ENCODE measurements around the gene KDM7A.

KDM7A gene

DNA sequence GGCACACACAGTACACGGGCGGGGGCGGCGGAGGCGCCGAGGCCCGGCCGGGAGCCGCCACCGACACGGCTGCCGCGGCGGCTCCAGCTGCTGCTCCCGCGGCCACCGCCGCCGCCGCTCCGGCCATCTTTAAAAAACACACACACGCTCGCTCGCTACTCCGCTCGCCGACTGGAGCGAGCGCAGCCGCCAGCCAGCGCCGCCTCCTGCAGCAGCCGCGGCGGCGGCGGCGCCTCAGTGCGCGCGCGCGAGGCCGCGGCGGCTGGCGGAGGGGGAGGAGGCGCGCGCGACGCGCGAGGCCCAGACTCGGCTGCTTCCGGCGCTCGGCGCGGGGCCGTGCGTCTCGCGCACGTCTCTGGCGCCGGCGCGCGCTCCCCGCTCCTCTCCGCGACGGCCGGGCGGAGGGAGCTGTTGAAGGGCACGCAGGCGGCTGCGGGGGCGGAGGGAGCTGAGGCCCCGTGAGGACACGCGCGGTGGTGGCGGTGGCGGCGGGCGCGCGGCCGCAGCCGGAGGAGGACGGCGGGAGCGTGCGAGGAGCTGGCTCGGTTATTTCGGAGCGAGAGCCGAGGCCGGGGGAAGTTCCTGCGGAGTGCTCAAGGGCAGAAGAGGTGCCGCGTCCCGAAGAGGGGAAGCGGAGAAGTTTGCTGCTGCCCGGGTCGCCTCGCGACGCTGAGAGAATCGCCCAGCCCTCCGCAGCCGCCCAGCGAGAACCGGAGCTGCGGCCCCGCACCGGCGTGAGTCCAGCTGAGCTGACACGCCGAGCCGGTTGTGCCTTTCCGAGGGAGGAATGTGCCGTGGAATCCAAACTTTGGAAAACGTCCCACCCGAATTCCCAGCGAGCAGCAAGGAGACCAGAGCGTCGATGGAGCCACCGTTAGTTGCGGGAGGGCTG, at the start of gene KDM7A:
KDM7A (minus strand) TSS at position 173 of the 892 bp plus-strand sequence; CDS start at position 127, 46 bp downstream.
- H3K9ac ChIP-seq (ENCODE audit: low read depth, low read length): peak within 1 kb of the TSS; percentile 68; the same call in 1 of the 2 replicates
- H3K27ac ChIP-seq (ENCODE audit: low read depth, low read length): peak within 1 kb of the TSS; percentile 82
- no peaks in the 10 kb centered on the region for H3K36me3 ChIP-seq (ENCODE audit: control insufficient read depth, insufficient read depth, low read length)
- no peaks in the 10 kb centered on the region for H3K9me3 ChIP-seq (ENCODE audit: control insufficient read depth, insufficient read depth, low read length)
- peak within 1 kb of the TSS; percentile 80 for H3K4me3 ChIP-seq (ENCODE audit: low read depth, low read length)
- peaks cover 6% of the 10 kb centered on the region; the same call in 1 of the 2 replicates for H3K4me1 ChIP-seq (ENCODE audit: control insufficient read depth, insufficient read depth, low read length)
- peaks cover 20% of the 10 kb centered on the region for H3K27me3 ChIP-seq (ENCODE audit: control insufficient read depth, insufficient read depth, low read length)

DNA sequence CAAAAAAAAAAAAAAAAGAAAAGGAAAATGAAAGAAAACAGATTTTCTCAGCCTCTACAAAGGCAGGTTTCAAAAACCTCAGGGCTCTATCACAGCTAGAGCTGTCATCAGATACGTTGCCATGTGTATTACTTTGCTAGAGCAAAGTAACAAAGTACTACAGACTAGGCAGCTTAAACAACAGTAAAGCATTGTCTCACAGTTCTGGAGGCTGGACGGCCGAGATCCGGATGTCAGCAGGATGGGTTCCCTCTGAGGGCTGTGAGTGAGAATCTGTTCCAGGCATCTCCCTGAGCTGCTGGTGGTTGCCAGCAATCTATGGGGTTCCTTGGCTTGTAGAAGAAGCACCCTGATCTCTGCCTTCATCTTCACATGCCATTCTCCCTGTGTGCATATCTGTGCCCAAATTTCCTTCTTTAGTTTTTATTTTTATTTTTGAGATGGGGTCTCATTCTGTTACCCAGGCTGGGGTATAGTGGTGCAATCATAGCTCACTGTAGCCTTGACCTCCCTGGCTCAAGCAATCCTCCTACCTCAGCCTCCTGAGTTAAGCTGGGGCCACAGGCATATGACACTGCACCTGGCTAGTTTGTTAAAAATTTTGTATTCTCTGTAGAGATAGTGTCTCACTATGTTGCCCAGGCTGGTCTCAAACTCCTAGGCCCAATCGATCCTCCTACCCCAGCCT, 48.9 kb upstream of the KDM7A start:
- Histone ChIP-seq H3K9ac (ENCODE audit: low read depth, low read length) (no peak overlapping the region), H3K4me1 (ENCODE audit: control insufficient read depth, insufficient read depth, low read length) (peaks cover 6% of the 10 kb centered on the region; the same call in 1 of the 2 replicates), H3K27me3 (ENCODE audit: control insufficient read depth, insufficient read depth, low read length) (peaks cover 11% of the 10 kb centered on the region), H3K27ac (ENCODE audit: low read depth, low read length) (no peak overlapping the region), H3K4me3 (ENCODE audit: low read depth, low read length) (no peak overlapping the region), H3K9me3 (ENCODE audit: control insufficient read depth, insufficient read depth, low read length) (no peaks in the 10 kb centered on the region), H3K36me3 (ENCODE audit: control insufficient read depth, insufficient read depth, low read length) (no peaks in the 10 kb centered on the region)

DNA sequence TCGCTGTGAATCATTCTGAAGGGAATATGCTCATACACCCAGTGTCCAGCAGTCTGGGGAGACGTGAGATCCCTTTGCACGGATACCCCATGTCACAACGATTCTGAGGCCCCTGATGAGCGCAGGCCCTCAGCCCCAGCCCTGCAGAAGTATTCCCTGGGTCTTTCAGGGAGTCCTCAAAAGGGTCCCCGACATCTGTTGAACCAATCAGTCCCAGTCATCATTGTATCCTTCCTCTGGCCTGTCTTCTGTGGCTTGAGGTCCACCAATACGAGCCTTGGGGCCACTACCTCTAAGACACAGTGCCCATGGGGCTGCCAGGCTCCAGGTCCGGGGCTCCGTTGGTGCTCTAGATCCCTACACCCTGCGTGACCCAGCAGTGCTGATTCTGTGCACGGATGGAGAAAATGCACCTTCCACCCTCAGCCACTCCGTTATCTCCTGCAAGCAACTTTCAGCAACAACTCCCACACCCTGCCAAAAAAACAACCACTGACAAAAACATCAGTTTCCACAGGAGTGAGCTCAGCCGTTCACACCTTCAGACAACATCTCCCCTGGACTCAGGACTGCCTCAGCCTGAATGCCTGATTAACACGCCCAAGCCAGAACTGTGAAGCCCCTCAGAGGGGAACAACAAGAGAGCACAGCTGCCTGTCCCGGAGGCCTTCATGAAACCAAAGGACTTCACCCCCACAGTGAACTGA, 46.9 kb upstream of the KDM7A start:
- Histone ChIP-seq H3K4me1 (ENCODE audit: control insufficient read depth, insufficient read depth, low read length) (no peaks in the 10 kb centered on the region), H3K27me3 (ENCODE audit: control insufficient read depth, insufficient read depth, low read length) (no peaks in the 10 kb centered on the region; the same call in 1 of the 2 replicates), H3K9ac (ENCODE audit: low read depth, low read length) (no peak overlapping the region), H3K4me3 (ENCODE audit: low read depth, low read length) (no peak overlapping the region), H3K9me3 (ENCODE audit: control insufficient read depth, insufficient read depth, low read length) (no peaks in the 10 kb centered on the region), H3K27ac (ENCODE audit: low read depth, low read length) (no peak overlapping the region), H3K36me3 (ENCODE audit: control insufficient read depth, insufficient read depth, low read length) (no peaks in the 10 kb centered on the region)

DNA sequence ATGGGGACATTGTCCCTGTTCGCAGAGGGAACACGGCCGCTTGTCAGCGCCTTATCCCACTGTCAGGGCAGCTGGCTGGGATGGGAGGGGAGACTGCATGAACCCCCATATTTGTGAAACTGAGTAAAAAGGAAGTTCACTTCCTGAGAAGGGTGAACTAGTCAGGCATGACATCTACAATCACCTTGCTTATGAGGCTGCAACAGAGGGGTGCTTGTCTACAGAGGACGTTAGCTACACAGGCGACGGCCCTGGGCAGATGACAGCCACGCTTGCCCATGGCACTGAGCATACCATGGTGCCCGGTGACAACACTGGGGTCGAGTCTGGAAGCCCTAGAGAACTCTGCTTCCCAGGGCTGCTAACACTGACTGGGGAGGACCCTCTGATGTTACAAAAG, 46.0 kb upstream of the KDM7A start:
- Histone ChIP-seq H3K9me3 (ENCODE audit: control insufficient read depth, insufficient read depth, low read length) (no peaks in the 10 kb centered on the region), H3K36me3 (ENCODE audit: control insufficient read depth, insufficient read depth, low read length) (no peaks in the 10 kb centered on the region), H3K27ac (ENCODE audit: low read depth, low read length) (no peak overlapping the region), H3K4me1 (ENCODE audit: control insufficient read depth, insufficient read depth, low read length) (no peaks in the 10 kb centered on the region), H3K9ac (ENCODE audit: low read depth, low read length) (no peak overlapping the region), H3K27me3 (ENCODE audit: control insufficient read depth, insufficient read depth, low read length) (no peaks in the 10 kb centered on the region), H3K4me3 (ENCODE audit: low read depth, low read length) (no peak overlapping the region)

DNA sequence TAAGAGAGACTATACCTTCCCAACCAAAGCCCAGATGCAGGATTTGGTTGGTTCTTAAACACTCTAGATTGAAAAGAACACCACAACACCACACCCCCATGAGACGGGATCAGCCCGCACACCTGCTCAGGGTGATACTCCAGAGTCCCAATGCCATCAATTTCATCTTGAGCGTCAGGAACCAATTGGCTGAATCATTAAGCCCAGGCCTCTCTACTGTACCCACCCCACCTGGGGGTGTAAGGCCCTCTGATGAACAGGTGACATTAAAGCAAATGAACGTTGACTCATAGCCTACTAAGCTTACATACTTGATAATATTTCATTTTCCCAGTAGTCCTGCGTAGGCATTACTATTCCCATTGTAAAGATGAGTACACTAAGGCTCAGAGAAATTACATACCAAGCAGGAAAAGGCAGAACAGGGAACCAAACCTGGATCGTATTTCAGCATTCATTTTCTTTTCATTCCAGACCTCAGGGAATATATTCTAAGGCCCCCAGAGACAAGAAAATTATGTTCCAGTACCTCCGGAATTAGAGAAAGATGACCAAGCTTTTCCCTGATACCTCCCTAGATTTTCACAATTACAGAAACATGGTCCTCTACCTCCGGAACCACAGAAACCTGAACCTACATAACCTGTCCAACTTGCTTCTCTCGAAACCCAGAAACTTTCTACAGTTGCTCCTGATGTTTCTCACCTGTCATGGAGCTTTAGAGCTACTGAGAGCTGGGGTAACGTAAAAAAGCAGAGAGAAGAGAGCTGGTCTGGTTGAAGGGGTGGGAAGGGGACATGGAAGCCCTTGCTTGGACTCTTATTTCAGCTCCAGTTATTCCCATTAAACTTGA, 43.1 kb upstream of the KDM7A start:
- Histone ChIP-seq H3K9me3 (ENCODE audit: control insufficient read depth, insufficient read depth, low read length) (no peaks in the 10 kb centered on the region), H3K4me1 (ENCODE audit: control insufficient read depth, insufficient read depth, low read length) (no peaks in the 10 kb centered on the region), H3K27me3 (ENCODE audit: control insufficient read depth, insufficient read depth, low read length) (no peaks in the 10 kb centered on the region), H3K27ac (ENCODE audit: low read depth, low read length) (no peak overlapping the region), H3K9ac (ENCODE audit: low read depth, low read length) (no peak overlapping the region), H3K36me3 (ENCODE audit: control insufficient read depth, insufficient read depth, low read length) (no peaks in the 10 kb centered on the region), H3K4me3 (ENCODE audit: low read depth, low read length) (no peak overlapping the region)

DNA sequence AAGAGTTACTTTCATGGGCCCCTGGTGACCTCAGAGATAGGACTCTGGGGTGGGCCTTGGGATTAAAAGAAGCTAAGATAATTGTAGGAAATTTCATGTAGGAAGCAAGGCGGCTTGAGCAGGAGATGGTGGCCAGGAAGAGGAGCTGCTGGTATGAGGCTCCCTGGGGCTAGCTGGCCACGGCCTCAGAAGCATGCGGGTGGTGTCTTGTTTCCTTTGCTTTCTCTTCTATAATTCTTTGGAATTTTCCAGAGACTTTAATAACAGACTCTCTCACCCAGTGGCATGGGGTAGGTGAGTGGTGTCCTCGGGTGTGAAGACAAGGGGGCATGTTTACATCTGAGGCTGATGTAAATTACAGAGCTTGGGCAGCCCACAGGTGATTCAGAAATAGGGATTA, 41.9 kb upstream of the KDM7A start:
- Histone ChIP-seq H3K27ac (ENCODE audit: low read depth, low read length) (no peak overlapping the region), H3K9me3 (ENCODE audit: control insufficient read depth, insufficient read depth, low read length) (no peaks in the 10 kb centered on the region), H3K27me3 (ENCODE audit: control insufficient read depth, insufficient read depth, low read length) (no peaks in the 10 kb centered on the region), H3K9ac (ENCODE audit: low read depth, low read length) (no peak overlapping the region), H3K36me3 (ENCODE audit: control insufficient read depth, insufficient read depth, low read length) (no peaks in the 10 kb centered on the region), H3K4me3 (ENCODE audit: low read depth, low read length) (no peak overlapping the region), H3K4me1 (ENCODE audit: control insufficient read depth, insufficient read depth, low read length) (no peaks in the 10 kb centered on the region)

- H3K4me3 ChIP-seq (ENCODE audit: low read depth, low read length): no peak overlapping the region
- no peaks in the 10 kb centered on the region for H3K27me3 ChIP-seq (ENCODE audit: control insufficient read depth, insufficient read depth, low read length)
- H3K4me1 ChIP-seq (ENCODE audit: control insufficient read depth, insufficient read depth, low read length): no peaks in the 10 kb centered on the region
- H3K9me3 ChIP-seq (ENCODE audit: control insufficient read depth, insufficient read depth, low read length): no peaks in the 10 kb centered on the region
- no peak overlapping the region for H3K9ac ChIP-seq (ENCODE audit: low read depth, low read length)
- H3K36me3 ChIP-seq (ENCODE audit: control insufficient read depth, insufficient read depth, low read length): no peaks in the 10 kb centered on the region
- H3K27ac ChIP-seq (ENCODE audit: low read depth, low read length): no peak overlapping the region
Observed at GRCh38 chr7:140217750-140218501, 41.1 kb upstream of the KDM7A start.

GRCh38 chr7:140215281-140215680, 38.5 kb upstream of the KDM7A start:
- no peak overlapping the region for H3K4me3 ChIP-seq (ENCODE audit: low read depth, low read length)
- no peak overlapping the region for H3K27ac ChIP-seq (ENCODE audit: low read depth, low read length)
- no peaks in the 10 kb centered on the region for H3K27me3 ChIP-seq (ENCODE audit: control insufficient read depth, insufficient read depth, low read length)
- H3K9me3 ChIP-seq (ENCODE audit: control insufficient read depth, insufficient read depth, low read length): no peaks in the 10 kb centered on the region
- no peak overlapping the region for H3K9ac ChIP-seq (ENCODE audit: low read depth, low read length)
- no peaks in the 10 kb centered on the region for H3K4me1 ChIP-seq (ENCODE audit: control insufficient read depth, insufficient read depth, low read length)
- H3K36me3 ChIP-seq (ENCODE audit: control insufficient read depth, insufficient read depth, low read length): no peaks in the 10 kb centered on the region

- Histone ChIP-seq H3K4me3 (ENCODE audit: low read depth, low read length) (no peak overlapping the region), H3K27me3 (ENCODE audit: control insufficient read depth, insufficient read depth, low read length) (no peaks in the 10 kb centered on the region), H3K9me3 (ENCODE audit: control insufficient read depth, insufficient read depth, low read length) (no peaks in the 10 kb centered on the region), H3K36me3 (ENCODE audit: control insufficient read depth, insufficient read depth, low read length) (no peaks in the 10 kb centered on the region), H3K4me1 (ENCODE audit: control insufficient read depth, insufficient read depth, low read length) (no peaks in the 10 kb centered on the region), H3K27ac (ENCODE audit: low read depth, low read length) (no peak overlapping the region), H3K9ac (ENCODE audit: low read depth, low read length) (no peak overlapping the region)
Observed at GRCh38 chr7:140214075-140214684, 37.4 kb upstream of the KDM7A start.

Data from HUES48 (cell line).